Measurements from ENCODE around the gene TNFRSF11A.

The TNFRSF11A gene

DNA sequence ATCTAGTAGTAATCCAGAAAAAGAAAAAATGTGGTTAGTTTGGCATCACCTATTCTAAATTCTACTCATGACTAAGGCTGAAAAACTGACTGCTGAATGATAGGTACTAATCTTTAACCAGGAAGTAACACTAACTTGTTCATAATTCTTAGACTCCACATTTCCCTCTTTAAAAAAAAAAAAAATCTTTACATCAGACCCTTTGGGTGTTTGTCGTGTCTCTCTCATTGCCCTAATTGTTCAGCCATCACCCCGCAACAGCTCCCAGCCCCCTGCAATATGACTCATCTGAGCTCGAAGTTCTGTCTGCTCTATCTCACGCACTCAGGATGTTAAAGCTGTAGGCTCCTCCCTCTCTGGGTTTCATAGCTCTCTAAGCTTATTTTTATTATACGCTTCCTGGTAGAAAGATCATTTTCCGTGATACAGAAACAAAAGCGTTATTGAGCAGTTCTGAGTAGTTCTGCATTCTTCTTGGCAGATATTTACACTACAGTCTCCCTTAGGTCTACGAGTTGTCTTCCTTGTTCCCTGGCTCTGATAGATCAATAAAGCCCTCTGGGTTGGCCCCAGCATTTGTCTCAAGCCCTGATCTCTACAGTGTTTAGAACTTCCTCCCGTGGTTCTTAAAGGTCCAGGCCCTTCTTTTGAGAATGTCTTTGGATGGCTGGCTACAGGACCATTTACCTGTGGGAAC, 95.6 kb downstream of the TNFRSF11A start:
- H3K27ac ChIP-seq (ENCODE audit: low read length), result no peak overlapping the region

DNA sequence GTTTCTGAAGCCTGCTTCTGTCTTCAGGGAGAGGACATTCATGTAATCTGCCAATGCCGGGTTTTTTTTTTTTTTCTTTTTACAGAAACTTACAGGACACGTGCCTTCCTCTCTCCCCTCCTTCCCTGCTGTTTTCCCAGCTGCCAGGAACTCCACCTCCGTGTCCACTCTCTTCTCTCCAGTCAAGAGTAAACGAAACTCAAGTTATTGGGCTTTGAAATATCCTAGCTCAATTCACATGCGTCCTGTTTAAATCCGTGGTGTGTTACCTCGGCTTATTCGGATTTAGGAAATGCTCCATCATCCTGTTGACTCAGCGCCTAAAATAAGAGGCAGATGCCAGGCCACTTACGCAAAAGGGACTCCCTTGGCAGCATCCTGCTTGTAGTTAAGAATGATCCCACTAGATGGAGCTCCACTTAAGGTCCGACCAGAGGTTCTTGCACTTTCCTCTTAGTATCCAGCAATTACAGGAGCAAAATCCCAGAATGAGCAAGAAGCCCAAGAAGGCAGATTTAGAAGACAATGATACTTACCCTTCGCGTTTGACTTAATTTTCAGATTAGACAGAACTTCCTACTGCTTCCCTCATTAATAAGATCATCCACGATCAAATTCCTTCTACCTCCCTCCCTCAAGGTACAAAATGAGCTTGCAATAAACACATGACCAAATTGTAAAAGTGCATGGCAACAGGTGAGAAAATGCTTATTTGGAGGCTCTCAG, 100.5 kb downstream of the TNFRSF11A start:
- Histone ChIP-seq H3K27me3 (ENCODE audit: low read depth, low read length) (peaks cover 24% of the 10 kb centered on the region), H2AFZ (ENCODE audit: low read depth, low read length) (no peak overlapping the region; the same call in 1 of the 2 replicates), H3K4me3 (ENCODE audit: low read length) (peak overlapping the region; percentile 47), H4K20me1 (ENCODE audit: insufficient read depth, low read length) (no peaks in the 10 kb centered on the region), H3K79me2 (ENCODE audit: low read length) (no peaks in the 10 kb centered on the region), H3K9ac (ENCODE audit: low read length) (no peak overlapping the region), H3K9me3 (ENCODE audit: insufficient read depth, low read length) (peaks cover 6% of the 10 kb centered on the region; the same call in 1 of the 2 replicates), H3K36me3 (replicated peaks; ENCODE audit: low read depth, low read length) (no peaks in the 10 kb centered on the region), H3K4me2 (ENCODE audit: low read length) (peak overlapping the region; percentile 59), H3K27ac (ENCODE audit: low read length) (no peak overlapping the region), H3K4me1 (ENCODE audit: low read length) (peaks cover 26% of the 10 kb centered on the region)
- TF ChIP-seq, protein P1, sequence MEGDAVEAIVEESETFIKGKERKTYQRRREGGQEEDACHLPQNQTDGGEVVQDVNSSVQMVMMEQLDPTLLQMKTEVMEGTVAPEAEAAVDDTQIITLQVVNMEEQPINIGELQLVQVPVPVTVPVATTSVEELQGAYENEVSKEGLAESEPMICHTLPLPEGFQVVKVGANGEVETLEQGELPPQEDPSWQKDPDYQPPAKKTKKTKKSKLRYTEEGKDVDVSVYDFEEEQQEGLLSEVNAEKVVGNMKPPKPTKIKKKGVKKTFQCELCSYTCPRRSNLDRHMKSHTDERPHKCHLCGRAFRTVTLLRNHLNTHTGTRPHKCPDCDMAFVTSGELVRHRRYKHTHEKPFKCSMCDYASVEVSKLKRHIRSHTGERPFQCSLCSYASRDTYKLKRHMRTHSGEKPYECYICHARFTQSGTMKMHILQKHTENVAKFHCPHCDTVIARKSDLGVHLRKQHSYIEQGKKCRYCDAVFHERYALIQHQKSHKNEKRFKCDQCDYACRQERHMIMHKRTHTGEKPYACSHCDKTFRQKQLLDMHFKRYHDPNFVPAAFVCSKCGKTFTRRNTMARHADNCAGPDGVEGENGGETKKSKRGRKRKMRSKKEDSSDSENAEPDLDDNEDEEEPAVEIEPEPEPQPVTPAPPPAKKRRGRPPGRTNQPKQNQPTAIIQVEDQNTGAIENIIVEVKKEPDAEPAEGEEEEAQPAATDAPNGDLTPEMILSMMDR (IDR thresholded peaks at IDR 0.05; ENCODE audit: low read depth, low read length), result peak; percentile 99
- no peak for TF ChIP-seq EZH2phosphoT487 (IDR thresholded peaks at IDR 0.05; ENCODE audit: low read depth)

More for the DNA sequence above, 95.6 kb downstream of the TNFRSF11A start:
- Histone ChIP-seq H3K27me3 (ENCODE audit: low read depth, low read length) (peaks cover 26% of the 10 kb centered on the region), H3K79me2 (ENCODE audit: low read length) (no peaks in the 10 kb centered on the region), H3K4me1 (ENCODE audit: low read length) (peaks cover 27% of the 10 kb centered on the region), H3K9ac (ENCODE audit: low read length) (peak overlapping the region; percentile 22), H4K20me1 (ENCODE audit: insufficient read depth, low read length) (no peaks in the 10 kb centered on the region), H3K4me2 (ENCODE audit: low read length) (peak overlapping the region; percentile 69), H3K36me3 (replicated peaks; ENCODE audit: low read depth, low read length) (no peaks in the 10 kb centered on the region), H2AFZ (ENCODE audit: low read depth, low read length) (peak overlapping the region; percentile 97), H3K4me3 (ENCODE audit: low read length) (peak overlapping the region; percentile 60), H3K9me3 (ENCODE audit: insufficient read depth, low read length) (no peaks in the 10 kb centered on the region)
- TF ChIP-seq, protein P1 (IDR thresholded peaks at IDR 0.05; ENCODE audit: low read depth, low read length), result no peak
- no peak for TF ChIP-seq EZH2phosphoT487 (IDR thresholded peaks at IDR 0.05; ENCODE audit: low read depth)

DNA sequence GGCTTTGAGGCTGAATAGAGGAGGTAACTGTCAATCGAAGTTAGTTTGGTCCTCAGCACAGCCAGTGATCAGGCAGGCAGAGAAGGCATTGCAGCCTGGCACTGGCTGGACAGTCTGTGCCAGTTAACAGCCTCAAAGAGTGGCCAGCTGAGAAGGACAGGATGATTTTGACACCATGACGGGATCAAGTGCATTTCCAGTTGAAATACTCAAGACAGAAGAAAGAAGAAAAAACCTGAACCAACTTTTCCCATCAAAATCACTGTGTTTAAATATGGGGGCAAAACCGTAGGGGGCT, 101.0 kb downstream of the TNFRSF11A start:
- no peak overlapping the region for H3K9ac ChIP-seq (ENCODE audit: low read length)
- peak overlapping the region; percentile 59 for H3K4me2 ChIP-seq (ENCODE audit: low read length)
- H3K79me2 ChIP-seq (ENCODE audit: low read length), result no peaks in the 10 kb centered on the region
- H3K4me1 ChIP-seq (ENCODE audit: low read length), result peaks cover 22% of the 10 kb centered on the region
- H3K9me3 ChIP-seq (ENCODE audit: insufficient read depth, low read length), result peaks cover 6% of the 10 kb centered on the region; the same call in 1 of the 2 replicates
- no peak overlapping the region for H2AFZ ChIP-seq (ENCODE audit: low read depth, low read length)
- no peak overlapping the region for H3K27ac ChIP-seq (ENCODE audit: low read length)
- no peaks in the 10 kb centered on the region for H4K20me1 ChIP-seq (ENCODE audit: insufficient read depth, low read length)
- peak overlapping the region; percentile 47 for H3K4me3 ChIP-seq (ENCODE audit: low read length)
- peaks cover 24% of the 10 kb centered on the region for H3K27me3 ChIP-seq (ENCODE audit: low read depth, low read length)
- no peak for TF ChIP-seq EZH2phosphoT487 (IDR thresholded peaks at IDR 0.05; ENCODE audit: low read depth)
- TF ChIP-seq, protein P1 (IDR thresholded peaks at IDR 0.05; ENCODE audit: low read depth, low read length), result no peak
- no peaks in the 10 kb centered on the region for H3K36me3 ChIP-seq (replicated peaks; ENCODE audit: low read depth, low read length)

DNA sequence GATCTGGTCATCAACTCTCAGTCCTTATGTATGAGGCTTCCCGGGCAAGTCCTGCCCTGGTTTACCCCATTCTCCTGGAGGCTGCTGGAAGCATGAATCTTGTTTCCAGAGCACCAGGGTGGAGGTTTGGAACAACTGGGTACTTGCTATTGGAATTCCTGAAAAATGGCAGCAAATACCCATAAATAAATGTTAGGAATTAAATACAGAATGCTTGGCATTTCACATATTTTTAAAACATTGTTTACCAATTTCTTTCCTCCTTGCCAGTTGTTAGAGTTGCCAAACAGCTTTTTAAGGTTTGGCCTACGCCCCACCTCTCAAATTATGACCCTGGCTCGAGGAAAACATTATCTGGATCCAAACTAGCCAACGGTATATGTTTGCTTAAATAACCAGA, 107.1 kb downstream of the TNFRSF11A start:
- H2AFZ ChIP-seq (ENCODE audit: low read depth, low read length), result no peak overlapping the region
- H3K27me3 ChIP-seq (ENCODE audit: low read depth, low read length), result peaks cover 24% of the 10 kb centered on the region
- no peaks in the 10 kb centered on the region for H3K79me2 ChIP-seq (ENCODE audit: low read length)
- H3K36me3 ChIP-seq (replicated peaks; ENCODE audit: low read depth, low read length), result no peaks in the 10 kb centered on the region
- TF ChIP-seq, protein P1 (IDR thresholded peaks at IDR 0.05; ENCODE audit: low read depth, low read length), result no peak
- no peak for TF ChIP-seq EZH2phosphoT487 (IDR thresholded peaks at IDR 0.05; ENCODE audit: low read depth)
- H4K20me1 ChIP-seq (ENCODE audit: insufficient read depth, low read length), result no peaks in the 10 kb centered on the region
- no peak overlapping the region for H3K9ac ChIP-seq (ENCODE audit: low read length)
- H3K9me3 ChIP-seq (ENCODE audit: insufficient read depth, low read length), result peaks cover 6% of the 10 kb centered on the region; the same call in 1 of the 2 replicates
- no peak overlapping the region for H3K4me2 ChIP-seq (ENCODE audit: low read length)
- H3K27ac ChIP-seq (ENCODE audit: low read length), result no peak overlapping the region
- no peak overlapping the region for H3K4me3 ChIP-seq (ENCODE audit: low read length)
- peaks cover 3% of the 10 kb centered on the region for H3K4me1 ChIP-seq (ENCODE audit: low read length)

All from OCI-LY3 (cell line).